Endothelial cell (in vitro differentiated cells): ENCODE measurements around the gene ABCC8. TPM values are rescaled to one million over a fixed set of nuclear protein-coding genes. Genes with fewer than 3 reads are reported as not detected.

Experiments
- DNase-seq: peaks from one replicate; pipeline ENCODE4 v3.0.0; 2021; ENCODE audit warnings: low spot score
- H3K27ac Mint-ChIP-seq: one replicate; pipeline ENCODE4 v1.8.0; 2021; ENCODE audit warnings: mixed read lengths, inconsistent platforms; ENCODE audit not compliant: unreplicated experiment
- H3K27me3 Mint-ChIP-seq: one replicate; pipeline ENCODE4 v1.8.0; 2021; ENCODE audit warnings: mild to moderate bottlenecking, moderate library complexity, mixed read lengths, inconsistent platforms; ENCODE audit not compliant: unreplicated experiment
- H3K36me3 Mint-ChIP-seq: one replicate; pipeline ENCODE4 v1.8.0; 2021; ENCODE audit warnings: mild to moderate bottlenecking, low read depth, mixed read lengths, inconsistent platforms; ENCODE audit not compliant: unreplicated experiment
- H3K4me1 Mint-ChIP-seq: one replicate; pipeline ENCODE4 v1.8.0; 2021; ENCODE audit warnings: mild to moderate bottlenecking, mixed read lengths, inconsistent platforms; ENCODE audit not compliant: unreplicated experiment
- H3K4me3 Mint-ChIP-seq: one replicate; pipeline ENCODE4 v1.8.0; 2021; ENCODE audit warnings: mild to moderate bottlenecking, mixed read lengths, inconsistent platforms; ENCODE audit not compliant: unreplicated experiment
- H3K9me3 Mint-ChIP-seq: one replicate; pipeline ENCODE4 v1.8.0; 2021; ENCODE audit warnings: mixed read lengths, inconsistent platforms; ENCODE audit not compliant: unreplicated experiment
- total RNA-seq: library from RNA; stranded (reverse); fragmentation: NEBNext Ultra II Directional; extraction: Animal tissue kit (Norgen Biotek cat#: 25700); gene quantifications from one replicate; pipeline ENCODE4 v1.2.1, GENCODE V29; 2021; ENCODE audit not compliant: unreplicated experiment
- TF ChIP-seq, protein P1 (sequence below): fragments of 200-600 bp; sonication (generic); IDR thresholded peaks from one replicate; pipeline ENCODE4 v1.5.0; 2021; ENCODE audit warnings: antibody characterized with exemption; ENCODE audit not compliant: unreplicated experiment

Gene ABCC8
- total RNA-seq, 1 donor from 2014 or later = not detected

DNA sequence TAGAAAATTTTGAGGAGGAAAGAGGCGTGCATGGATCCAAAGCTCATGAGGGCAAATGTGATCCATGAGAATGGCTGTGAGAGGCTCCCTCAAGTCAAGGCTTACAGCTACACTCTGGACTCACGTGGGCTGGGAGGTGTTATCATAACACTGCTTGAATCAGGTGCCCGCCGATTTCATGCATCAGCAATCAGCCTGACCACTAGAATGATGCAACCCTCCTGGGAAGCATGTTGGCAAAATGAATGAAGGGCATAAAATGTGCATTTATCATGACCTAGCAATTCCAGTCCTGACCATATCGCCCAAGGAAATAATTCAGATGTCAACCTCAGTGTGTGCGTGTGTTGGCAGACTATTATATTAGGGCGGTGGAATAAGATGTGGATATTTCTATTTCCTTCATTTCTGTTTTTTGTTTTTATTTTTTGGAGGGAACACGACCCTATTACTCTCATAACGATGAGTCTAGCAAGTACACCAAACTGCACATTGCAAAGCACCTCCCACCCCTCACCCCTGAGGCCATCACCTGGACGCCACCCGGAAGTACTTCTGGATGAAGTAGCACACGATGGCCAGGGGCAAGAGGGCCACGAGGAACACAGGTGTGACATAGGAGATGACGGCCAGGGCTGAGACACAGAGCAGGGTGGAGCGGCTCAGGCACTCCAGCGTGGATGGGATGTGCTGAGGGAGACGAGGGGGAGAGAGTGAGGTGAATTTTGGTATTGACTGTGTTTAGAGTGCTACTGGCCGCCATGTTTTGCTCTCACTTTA lies 72.5 kb downstream of the ABCC8 start:
- Mint-ChIP-seq H3K4me1 (no peaks in the 10 kb centered on the region), H3K4me3 (no peak overlapping the region), H3K36me3 (no peaks in the 10 kb centered on the region), H3K9me3 (no peaks in the 10 kb centered on the region), H3K27ac (no peak overlapping the region), H3K27me3 (no peaks in the 10 kb centered on the region)
- TF ChIP-seq, protein P1, sequence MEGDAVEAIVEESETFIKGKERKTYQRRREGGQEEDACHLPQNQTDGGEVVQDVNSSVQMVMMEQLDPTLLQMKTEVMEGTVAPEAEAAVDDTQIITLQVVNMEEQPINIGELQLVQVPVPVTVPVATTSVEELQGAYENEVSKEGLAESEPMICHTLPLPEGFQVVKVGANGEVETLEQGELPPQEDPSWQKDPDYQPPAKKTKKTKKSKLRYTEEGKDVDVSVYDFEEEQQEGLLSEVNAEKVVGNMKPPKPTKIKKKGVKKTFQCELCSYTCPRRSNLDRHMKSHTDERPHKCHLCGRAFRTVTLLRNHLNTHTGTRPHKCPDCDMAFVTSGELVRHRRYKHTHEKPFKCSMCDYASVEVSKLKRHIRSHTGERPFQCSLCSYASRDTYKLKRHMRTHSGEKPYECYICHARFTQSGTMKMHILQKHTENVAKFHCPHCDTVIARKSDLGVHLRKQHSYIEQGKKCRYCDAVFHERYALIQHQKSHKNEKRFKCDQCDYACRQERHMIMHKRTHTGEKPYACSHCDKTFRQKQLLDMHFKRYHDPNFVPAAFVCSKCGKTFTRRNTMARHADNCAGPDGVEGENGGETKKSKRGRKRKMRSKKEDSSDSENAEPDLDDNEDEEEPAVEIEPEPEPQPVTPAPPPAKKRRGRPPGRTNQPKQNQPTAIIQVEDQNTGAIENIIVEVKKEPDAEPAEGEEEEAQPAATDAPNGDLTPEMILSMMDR = no peak
- no peak for DNase-seq

DNA sequence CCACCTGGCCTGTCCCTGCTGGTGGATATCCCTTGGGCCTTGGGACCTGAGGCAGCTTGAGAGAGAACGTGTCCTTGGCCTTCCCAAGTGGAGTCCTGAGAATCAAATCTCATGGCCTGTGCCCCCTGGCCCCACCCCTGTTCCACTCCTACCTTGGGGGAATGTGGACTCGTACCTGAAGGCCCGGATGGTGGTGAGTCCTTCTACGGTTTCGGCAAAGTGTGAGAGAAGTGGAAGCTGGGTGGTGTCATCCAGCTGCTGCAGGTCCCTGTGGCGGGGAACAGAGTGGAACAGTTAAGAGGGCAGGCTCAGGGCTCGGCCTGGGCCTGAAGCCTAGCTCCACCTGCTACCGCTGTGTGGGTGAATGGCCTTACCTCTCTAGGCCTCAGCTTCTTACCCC lies 74.2 kb downstream of the ABCC8 start:
- TF ChIP-seq, protein P1 = no peak
- Mint-ChIP-seq H3K9me3 (no peaks in the 10 kb centered on the region), H3K27me3 (peaks cover 2% of the 10 kb centered on the region), H3K27ac (no peak overlapping the region), H3K4me1 (no peaks in the 10 kb centered on the region), H3K4me3 (no peak overlapping the region), H3K36me3 (no peaks in the 10 kb centered on the region)
- DNase-seq = no peak

DNA sequence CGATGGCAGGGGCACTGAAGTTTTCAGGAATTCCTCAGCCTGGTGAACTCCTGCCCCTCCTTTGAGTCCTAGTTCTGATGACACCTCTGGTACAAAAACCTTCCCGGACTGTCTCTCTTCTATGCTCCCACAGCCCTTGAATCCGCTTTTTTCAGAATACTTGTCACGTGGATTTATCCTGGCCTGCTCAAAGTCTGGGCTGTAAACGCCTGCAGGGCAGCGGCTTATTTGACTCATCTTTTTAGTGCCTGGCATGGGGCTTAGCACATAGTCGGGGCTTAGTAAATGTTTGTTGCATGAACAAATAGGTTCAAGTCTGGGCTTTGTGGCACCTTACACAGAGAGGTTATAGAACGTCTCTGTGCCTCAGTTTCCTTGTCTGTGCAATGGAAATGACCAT lies 74.8 kb downstream of the ABCC8 start:
- Mint-ChIP-seq H3K4me1 (no peaks in the 10 kb centered on the region), H3K27me3 (peaks cover 2% of the 10 kb centered on the region), H3K9me3 (no peaks in the 10 kb centered on the region)

DNA sequence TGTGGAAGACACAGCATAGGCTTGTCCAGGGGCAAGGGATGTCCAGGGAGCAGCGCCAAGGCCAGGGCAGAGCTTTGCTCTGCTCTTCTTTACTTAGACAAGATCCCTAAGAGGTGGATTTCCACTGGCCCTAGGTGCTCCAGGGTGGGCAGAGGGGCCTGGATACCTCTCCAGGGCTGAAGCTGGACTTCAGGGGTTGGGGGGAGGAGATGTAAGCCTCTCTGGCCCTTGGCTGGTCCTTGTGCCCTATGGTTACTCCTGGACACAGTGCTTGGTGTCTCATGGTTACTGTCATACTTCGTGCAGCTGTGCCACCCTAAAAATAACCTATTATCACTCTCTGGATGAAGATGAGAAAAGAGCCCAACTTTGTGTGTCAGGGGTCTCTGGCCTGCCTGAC lies 75.3 kb downstream of the ABCC8 start:
- no peak overlapping the region for H3K27ac Mint-ChIP-seq
- H3K9me3 Mint-ChIP-seq = no peaks in the 10 kb centered on the region
- no peaks in the 10 kb centered on the region for H3K36me3 Mint-ChIP-seq
- no peak for DNase-seq
- H3K4me1 Mint-ChIP-seq = no peaks in the 10 kb centered on the region
- H3K27me3 Mint-ChIP-seq = peaks cover 2% of the 10 kb centered on the region
- H3K4me3 Mint-ChIP-seq = no peak overlapping the region
- TF ChIP-seq, protein P1 = no peak

More for the DNA sequence above, 74.8 kb downstream of the ABCC8 start:
- Mint-ChIP-seq H3K27ac (no peak overlapping the region), H3K36me3 (no peaks in the 10 kb centered on the region), H3K4me3 (no peak overlapping the region)
- TF ChIP-seq, protein P1 = no peak
- DNase-seq = no peak

DNA sequence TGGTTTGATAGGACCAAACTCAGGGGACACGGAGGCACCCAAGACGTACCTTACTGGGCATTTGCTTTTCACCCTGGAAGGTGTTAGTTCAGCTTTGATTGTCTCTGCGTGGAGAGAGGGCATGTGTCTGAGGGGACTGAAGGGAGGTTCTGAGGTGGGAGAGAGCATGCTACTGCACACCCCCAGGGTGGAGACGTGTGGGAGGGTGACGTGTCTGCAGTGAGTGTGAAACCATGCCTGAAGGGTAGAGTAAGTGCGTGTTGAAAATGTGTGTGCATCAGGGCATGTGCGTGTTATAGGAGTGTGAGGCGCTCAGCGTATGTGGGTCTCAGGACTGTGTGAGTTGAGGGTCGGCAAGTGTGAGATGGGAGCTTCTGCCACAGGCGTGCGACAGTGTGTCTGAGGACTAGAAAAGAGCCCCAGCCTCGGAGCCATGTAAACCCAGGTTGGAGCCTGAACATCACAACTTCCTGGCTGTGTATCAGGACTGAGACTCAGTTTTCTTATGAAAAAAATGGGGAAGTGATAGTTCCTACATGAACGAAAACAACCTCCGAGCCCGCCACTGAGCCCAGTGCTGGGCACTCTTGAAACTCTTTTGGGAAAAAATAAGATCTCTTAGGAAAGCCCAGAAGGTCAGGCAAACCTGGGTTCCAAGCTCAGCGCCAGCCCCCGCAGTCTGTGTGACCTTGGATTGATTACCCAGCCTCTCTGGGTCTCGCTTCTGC lies 76.4 kb downstream of the ABCC8 start:
- Mint-ChIP-seq H3K4me3 (no peak overlapping the region), H3K27ac (peak overlapping the region; percentile 24), H3K36me3 (no peaks in the 10 kb centered on the region), H3K27me3 (peaks cover 6% of the 10 kb centered on the region), H3K4me1 (no peaks in the 10 kb centered on the region), H3K9me3 (no peaks in the 10 kb centered on the region)
- TF ChIP-seq, protein P1 = no peak
- no peak for DNase-seq
